ENCODE data around the gene ZHX3. TPM values are rescaled to one million over a fixed set of nuclear protein-coding genes. Genes with fewer than 3 reads are reported as not detected.

ZHX3 gene
- total and polyA plus RNA-seq, 2 of the 13 experiments (the other 11 are each of a cell fraction or from before 2014, with no cell fraction given): 8.4 to 11.7 TPM

DNA sequence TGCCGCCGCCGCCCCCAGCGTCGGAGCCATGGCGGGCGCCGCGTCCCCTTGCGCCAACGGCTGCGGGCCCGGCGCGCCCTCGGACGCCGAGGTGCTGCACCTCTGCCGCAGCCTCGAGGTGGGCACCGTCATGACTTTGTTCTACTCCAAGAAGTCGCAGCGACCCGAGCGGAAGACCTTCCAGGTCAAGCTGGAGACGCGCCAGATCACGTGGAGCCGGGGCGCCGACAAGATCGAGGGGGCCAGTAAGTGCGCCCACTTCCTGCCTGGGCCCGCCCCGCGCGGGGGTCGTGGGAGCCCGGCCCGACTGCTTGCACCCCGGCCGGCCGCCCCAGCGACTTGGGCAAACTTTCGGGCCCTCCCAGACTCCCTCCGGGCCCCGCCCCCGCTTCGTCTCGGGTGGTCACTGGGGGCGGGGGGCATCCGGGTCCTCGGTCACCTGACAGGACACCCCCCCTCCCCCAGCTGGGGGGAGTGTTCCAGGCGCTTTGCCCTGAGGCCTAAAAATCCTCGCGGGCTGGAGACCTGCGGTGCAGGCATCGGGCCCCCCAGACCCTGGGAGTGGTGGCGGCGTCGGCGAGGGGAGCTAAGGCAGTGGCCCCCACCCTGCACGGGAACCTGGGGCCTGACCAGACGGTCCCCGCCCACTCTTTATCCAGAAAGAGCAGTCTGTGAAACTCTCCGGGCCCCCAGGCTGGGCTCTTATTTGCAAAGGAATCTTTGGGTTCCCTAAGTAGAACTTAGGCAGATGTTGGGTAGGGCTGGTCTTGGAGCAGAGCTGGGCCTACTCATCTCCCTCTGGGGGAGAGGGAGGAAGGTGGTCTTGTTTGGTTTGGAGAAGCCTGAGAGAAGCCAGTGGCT, 179.7 kb downstream of the ZHX3 start:
- H3K27ac ChIP-seq (ENCODE audit: extremely low read length, insufficient read depth, low read length): peak overlapping the region; percentile 85
- FAIRE-seq (no peak), DNase-seq (ENCODE audit: low spot score) (peak; percentile 72), ATAC-seq (peak; percentile 1)
- no TSS peak for BruUV-seq (replicated peaks)
- peak overlapping the region; percentile 97 for H3K4me2 ChIP-seq (ENCODE audit: low read depth, low read length)
- H3K4me1 ChIP-seq (ENCODE audit: insufficient read depth, low read length): peaks cover 77% of the 10 kb centered on the region
- in situ Hi-C loops (cut with HindIII; ENCODE audit: extremely low pct_ligation_motif_present, low pct_unique_long_range_greater_than_20kb): loop anchor here (10.0 kb wide), 1 partner anchor 197 kb away; no protein-coding TSS in a partner anchor
- peak overlapping the region; percentile 96 for H3K9ac ChIP-seq (ENCODE audit: insufficient read depth, low read depth, low read length)
- peaks cover 5% of the 10 kb centered on the region for H4K20me1 ChIP-seq (ENCODE audit: insufficient read depth, low read length)
- ChIA-PET CTCF (ENCODE audit: low intra/inter-chr PET ratio, low total read pairs) (no interaction called here), POLR2A (interaction anchor here (0.7 to 2.1 kb wide), 5 partner anchors 9 to 203 kb away, joined by 3 to 13 read pairs (median 4); partner anchors contain the start of gene LPIN3)
- WGBS (ENCODE audit: low lambda C conversion rate): 0% methylated on average over 42 of the region's 66 CpGs
- H3K27me3 ChIP-seq (ENCODE audit: control insufficient read depth in 1 of 2, insufficient read depth in 2 of 2, low read length in 2 of 2): no peaks in the 10 kb centered on the region
- H3K4me3 ChIP-seq (replicated peaks in 1 of 3; ENCODE audit: insufficient read depth in 1 of 3, low read depth in 2 of 3, low read length in 3 of 3): peak overlapping the region; percentile 81 to 91 (median 85)
- intact Hi-C loops (cut with micrococcal nuclease; ENCODE audit: unreplicated experiment): loop anchor here (2.0 kb wide), 2 partner anchors 15 to 35 kb away; no protein-coding TSS in a partner anchor
- H3K79me2 ChIP-seq (ENCODE audit: insufficient read depth, low read length): peaks cover 54% of the 10 kb centered on the region
- H3K36me3 ChIP-seq (replicated peaks in 1 of 2; ENCODE audit: control insufficient read depth in 1 of 2, insufficient read depth in 2 of 2, low read length in 2 of 2): peaks cover 0 to 3% of the 10 kb centered on the region in 2 experiments; a peak in 3 of 5 replicates
- no peaks in the 10 kb centered on the region for H3K9me3 ChIP-seq (ENCODE audit: low read length)
- H2AFZ ChIP-seq (ENCODE audit: low read length): no peak overlapping the region
- TF ChIP-seq CHCHD3 (CRISPR knock-in tag; IDR thresholded peaks at IDR 0.05): no peak
- no peak; the same call in 1 of the 2 replicates for TF ChIP-seq ELF4 (CRISPR knock-in tag; IDR thresholded peaks at IDR 0.05; ENCODE audit: borderline replicate concordance)
- peak; percentile 85; the same call in 1 of the 2 replicates for TF ChIP-seq FUBP1 (CRISPR knock-in tag; IDR thresholded peaks at IDR 0.05; ENCODE audit: borderline replicate concordance)
- no peak for TF ChIP-seq KDM6A (CRISPR knock-in tag; IDR thresholded peaks at IDR 0.05; ENCODE audit: low read depth)
- TF ChIP-seq NR2F1 (CRISPR knock-in tag; IDR thresholded peaks at IDR 0.05): peak in 1 of 2 experiments; percentile 12; a peak in 1 of 4 replicates
- TF ChIP-seq ATM (IDR thresholded peaks at IDR 0.05; ENCODE audit: borderline replicate concordance): no peak
- peak; percentile 77 for TF ChIP-seq ZNF264 (CRISPR knock-in tag; IDR thresholded peaks at IDR 0.05)
- peak; percentile 82 for TF ChIP-seq ZNF747 (CRISPR knock-in tag; IDR thresholded peaks at IDR 0.05; ENCODE audit: borderline replicate concordance)
- TF ChIP-seq CBX2 (IDR thresholded peaks at IDR 0.05; ENCODE audit: low read depth, low read length): no peak
- no peak for TF ChIP-seq CBX2 (CRISPR knock-in tag; IDR thresholded peaks at IDR 0.05; ENCODE audit: low read depth)
- TF ChIP-seq PATZ1 (CRISPR knock-in tag; IDR thresholded peaks at IDR 0.05): peak; percentile 99
- TF ChIP-seq, protein P1, sequence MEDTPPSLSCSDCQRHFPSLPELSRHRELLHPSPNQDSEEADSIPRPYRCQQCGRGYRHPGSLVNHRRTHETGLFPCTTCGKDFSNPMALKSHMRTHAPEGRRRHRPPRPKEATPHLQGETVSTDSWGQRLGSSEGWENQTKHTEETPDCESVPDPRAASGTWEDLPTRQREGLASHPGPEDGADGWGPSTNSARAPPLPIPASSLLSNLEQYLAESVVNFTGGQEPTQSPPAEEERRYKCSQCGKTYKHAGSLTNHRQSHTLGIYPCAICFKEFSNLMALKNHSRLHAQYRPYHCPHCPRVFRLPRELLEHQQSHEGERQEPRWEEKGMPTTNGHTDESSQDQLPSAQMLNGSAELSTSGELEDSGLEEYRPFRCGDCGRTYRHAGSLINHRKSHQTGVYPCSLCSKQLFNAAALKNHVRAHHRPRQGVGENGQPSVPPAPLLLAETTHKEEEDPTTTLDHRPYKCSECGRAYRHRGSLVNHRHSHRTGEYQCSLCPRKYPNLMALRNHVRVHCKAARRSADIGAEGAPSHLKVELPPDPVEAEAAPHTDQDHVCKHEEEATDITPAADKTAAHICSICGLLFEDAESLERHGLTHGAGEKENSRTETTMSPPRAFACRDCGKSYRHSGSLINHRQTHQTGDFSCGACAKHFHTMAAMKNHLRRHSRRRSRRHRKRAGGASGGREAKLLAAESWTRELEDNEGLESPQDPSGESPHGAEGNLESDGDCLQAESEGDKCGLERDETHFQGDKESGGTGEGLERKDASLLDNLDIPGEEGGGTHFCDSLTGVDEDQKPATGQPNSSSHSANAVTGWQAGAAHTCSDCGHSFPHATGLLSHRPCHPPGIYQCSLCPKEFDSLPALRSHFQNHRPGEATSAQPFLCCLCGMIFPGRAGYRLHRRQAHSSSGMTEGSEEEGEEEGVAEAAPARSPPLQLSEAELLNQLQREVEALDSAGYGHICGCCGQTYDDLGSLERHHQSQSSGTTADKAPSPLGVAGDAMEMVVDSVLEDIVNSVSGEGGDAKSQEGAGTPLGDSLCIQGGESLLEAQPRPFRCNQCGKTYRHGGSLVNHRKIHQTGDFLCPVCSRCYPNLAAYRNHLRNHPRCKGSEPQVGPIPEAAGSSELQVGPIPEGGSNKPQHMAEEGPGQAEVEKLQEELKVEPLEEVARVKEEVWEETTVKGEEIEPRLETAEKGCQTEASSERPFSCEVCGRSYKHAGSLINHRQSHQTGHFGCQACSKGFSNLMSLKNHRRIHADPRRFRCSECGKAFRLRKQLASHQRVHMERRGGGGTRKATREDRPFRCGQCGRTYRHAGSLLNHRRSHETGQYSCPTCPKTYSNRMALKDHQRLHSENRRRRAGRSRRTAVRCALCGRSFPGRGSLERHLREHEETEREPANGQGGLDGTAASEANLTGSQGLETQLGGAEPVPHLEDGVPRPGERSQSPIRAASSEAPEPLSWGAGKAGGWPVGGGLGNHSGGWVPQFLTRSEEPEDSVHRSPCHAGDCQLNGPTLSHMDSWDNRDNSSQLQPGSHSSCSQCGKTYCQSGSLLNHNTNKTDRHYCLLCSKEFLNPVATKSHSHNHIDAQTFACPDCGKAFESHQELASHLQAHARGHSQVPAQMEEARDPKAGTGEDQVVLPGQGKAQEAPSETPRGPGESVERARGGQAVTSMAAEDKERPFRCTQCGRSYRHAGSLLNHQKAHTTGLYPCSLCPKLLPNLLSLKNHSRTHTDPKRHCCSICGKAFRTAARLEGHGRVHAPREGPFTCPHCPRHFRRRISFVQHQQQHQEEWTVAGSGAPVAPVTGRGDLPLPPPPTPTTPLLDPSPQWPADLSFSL (CRISPR knock-in tag; IDR thresholded peaks at IDR 0.05): no peak; the same call in 1 of the 2 replicates
